22Rv1 (cell line): ENCODE results near the gene CAPG.

Source experiments
- ZFX ChIP-seq: fragments of 450-650 bp; IDR thresholded peaks from 2 replicates; pipeline ENCODE4 v1.6.1; 2017; ENCODE audit warnings: antibody characterized with exemption, borderline replicate concordance
- TF ChIP-seq, protein P1 (sequence below): fragments of 450-650 bp; IDR thresholded peaks from 2 replicates; pipeline ENCODE4 v1.5.1; 2017; ENCODE audit warnings: mild to moderate bottlenecking

DNA sequence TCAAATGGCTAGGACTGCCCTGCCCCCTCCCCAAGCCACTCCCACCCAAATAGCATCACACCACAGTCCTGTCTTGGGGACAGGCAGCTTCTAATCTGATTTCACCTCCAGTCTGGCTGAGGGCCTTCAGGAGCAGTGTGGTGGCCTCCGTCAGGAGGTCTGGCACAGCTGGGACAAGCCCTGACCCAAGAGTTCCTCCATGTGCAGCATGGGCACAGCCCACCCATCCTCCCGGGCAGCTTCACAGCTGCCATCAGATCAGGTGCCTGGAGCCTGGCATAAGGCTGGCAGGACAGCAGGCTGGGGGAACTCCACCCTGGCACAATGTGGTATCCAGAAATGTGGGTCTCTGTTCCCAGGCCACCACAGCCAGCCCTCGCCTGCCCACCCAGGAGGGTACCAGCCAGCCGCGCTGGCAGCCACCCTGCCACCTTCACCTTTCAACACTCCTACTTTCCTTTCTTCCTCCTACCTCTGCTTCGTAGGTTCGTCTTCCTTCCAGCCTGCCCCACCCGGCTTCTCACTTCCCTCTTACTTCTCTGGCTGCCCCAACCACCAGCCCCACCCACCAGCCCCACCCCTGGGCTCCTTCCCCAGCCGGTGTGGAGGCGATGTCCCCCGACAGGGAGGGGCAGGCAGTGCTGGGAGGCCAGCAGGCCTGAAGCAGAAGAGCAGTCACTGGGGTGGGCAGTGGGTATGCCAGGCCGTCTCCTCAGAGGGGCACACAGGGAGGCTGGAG lies at the start of gene CAPG:
- TF ChIP-seq, protein P1, sequence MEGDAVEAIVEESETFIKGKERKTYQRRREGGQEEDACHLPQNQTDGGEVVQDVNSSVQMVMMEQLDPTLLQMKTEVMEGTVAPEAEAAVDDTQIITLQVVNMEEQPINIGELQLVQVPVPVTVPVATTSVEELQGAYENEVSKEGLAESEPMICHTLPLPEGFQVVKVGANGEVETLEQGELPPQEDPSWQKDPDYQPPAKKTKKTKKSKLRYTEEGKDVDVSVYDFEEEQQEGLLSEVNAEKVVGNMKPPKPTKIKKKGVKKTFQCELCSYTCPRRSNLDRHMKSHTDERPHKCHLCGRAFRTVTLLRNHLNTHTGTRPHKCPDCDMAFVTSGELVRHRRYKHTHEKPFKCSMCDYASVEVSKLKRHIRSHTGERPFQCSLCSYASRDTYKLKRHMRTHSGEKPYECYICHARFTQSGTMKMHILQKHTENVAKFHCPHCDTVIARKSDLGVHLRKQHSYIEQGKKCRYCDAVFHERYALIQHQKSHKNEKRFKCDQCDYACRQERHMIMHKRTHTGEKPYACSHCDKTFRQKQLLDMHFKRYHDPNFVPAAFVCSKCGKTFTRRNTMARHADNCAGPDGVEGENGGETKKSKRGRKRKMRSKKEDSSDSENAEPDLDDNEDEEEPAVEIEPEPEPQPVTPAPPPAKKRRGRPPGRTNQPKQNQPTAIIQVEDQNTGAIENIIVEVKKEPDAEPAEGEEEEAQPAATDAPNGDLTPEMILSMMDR, result no peak
- no peak for TF ChIP-seq ZFX
